HepG2 (cell line): ENCODE data around the gene AMOT. TPM values are rescaled to one million over a fixed set of nuclear protein-coding genes. Genes with fewer than 3 reads are reported as not detected.

Experiments used
- ATAC-seq: fragments of 200-7000 bp; cut with Tn5 transposase; 3 replicates; pipeline ENCODE4 v1.9.1; 2020; ENCODE audit warnings: mild to moderate bottlenecking, moderate library complexity
- BruUV-seq: library from RNA; stranded (reverse); fragments of 400-500 nt; replicated peaks from 2 replicates; lab custom pipeline; 2021; lab: Mats Ljungman, UMichigan
- CTCF ChIA-PET: fragments of 300-600 bp; formaldehyde crosslinking; extraction: SDS; loops from one replicate; lab custom pipeline; 2021; ENCODE audit warnings: low total read pairs, inconsistent platforms, low intra/inter-chr PET ratio; lab: Yijun Ruan, JAX
- POLR2A ChIA-PET: fragments of 350-600 bp; sonication (Branson Sonifier 250); formaldehyde crosslinking; loops from one replicate; lab custom pipeline; 2020; ENCODE audit warnings: antibody characterized with exemption, inconsistent platforms; lab: Yijun Ruan, JAX
- DNase-seq: peaks from one replicate; pipeline ENCODE4 v3.0.0-alpha.2; 2015; ENCODE audit warnings: low spot score
- FAIRE-seq: peaks from 3 replicates; lab custom pipeline; 2011; peaks lifted over from hg19 to GRCh38; lab: Jason Lieb, UNC
- H2AFZ ChIP-seq: one replicate; pipeline ENCODE4 v1.6.1; 2011; ENCODE audit warnings: low read length, inconsistent platforms
- H3K27ac ChIP-seq: fragments of 300-600 bp; 3 replicates; pipeline ENCODE4 v1.8.0; 2011; ENCODE audit warnings: mixed run types, mild to moderate bottlenecking, mixed read lengths, low read length, inconsistent platforms; ENCODE audit not compliant: insufficient read depth; ENCODE audit errors: extremely low read length
- H3K27me3 ChIP-seq, 2 experiments: fragments of 200-600 bp in 1 of 2; 2 replicates in 1 of 2; 3 replicates in 1 of 2; pipeline versions ENCODE4 v1.6.0 to v1.8.0; 2011; ENCODE audit warnings: low read length in 2 of 2, mild to moderate bottlenecking in 2 of 2, moderate library complexity in 2 of 2, inconsistent platforms in 1 of 2; ENCODE audit not compliant: insufficient read depth in 2 of 2, control insufficient read depth in 1 of 2
- H3K36me3 ChIP-seq, 2 experiments: fragments of 200-600 bp in 1 of 2; replicated peaks in 1 of 2; 2 replicates in 1 of 2; 3 replicates in 1 of 2; pipeline versions ENCODE4 v1.5.1 to v1.8.0; 2011; ENCODE audit warnings: low read length in 2 of 2, inconsistent platforms in 1 of 2; ENCODE audit not compliant: insufficient read depth in 2 of 2, control insufficient read depth in 1 of 2
- H3K4me1 ChIP-seq: 2 replicates; pipeline ENCODE4 v1.5.1; 2012; ENCODE audit warnings: low read length, inconsistent platforms; ENCODE audit not compliant: insufficient read depth
- H3K4me2 ChIP-seq: 2 replicates; pipeline ENCODE4 v1.6.0; 2011; ENCODE audit warnings: low read depth, low read length, inconsistent platforms
- H3K4me3 ChIP-seq, 3 experiments: fragments of 200-600 bp in 1 of 3; sonication (generic), shearing (Covaris generic) in 1 of 3; replicated peaks in 1 of 3; 2 replicates each; pipeline ENCODE4 v1.5.1; 2011 to 2016; ENCODE audit warnings: low read length in 3 of 3, inconsistent platforms in 2 of 3, low read depth in 2 of 3, mild to moderate bottlenecking in 2 of 3, control low read depth in 1 of 3, mixed read lengths in 1 of 3; ENCODE audit not compliant: insufficient read depth in 1 of 3
- H3K79me2 ChIP-seq: one replicate; pipeline ENCODE4 v1.6.1; 2011; ENCODE audit warnings: low read length, inconsistent platforms; ENCODE audit not compliant: insufficient read depth
- H3K9ac ChIP-seq: 2 replicates; pipeline ENCODE4 v1.6.0; 2011; ENCODE audit warnings: mild to moderate bottlenecking, low read depth, low read length, inconsistent platforms; ENCODE audit not compliant: insufficient read depth
- H3K9me3 ChIP-seq: 2 replicates; pipeline ENCODE4 v1.5.1; 2012; ENCODE audit warnings: mild to moderate bottlenecking, low read length
- H4K20me1 ChIP-seq: 2 replicates; pipeline ENCODE4 v1.6.0; 2011; ENCODE audit warnings: inconsistent platforms, mild to moderate bottlenecking, low read length, moderate library complexity; ENCODE audit not compliant: insufficient read depth
- RBAK ChIP-seq: sonication (generic); formaldehyde crosslinking; IDR thresholded peaks from 2 replicates; pipeline ENCODE4 v1.5.1; 2020; ENCODE audit warnings: mild to moderate bottlenecking, missing genetic modification reagents
- TCF7 ChIP-seq: sonication (generic); IDR thresholded peaks from 2 replicates; pipeline ENCODE4 v1.6.1; 2016; ENCODE audit warnings: antibody characterized with exemption, low read depth
- ZBTB49 ChIP-seq: sonication (generic); formaldehyde crosslinking; IDR thresholded peaks from 2 replicates; pipeline ENCODE4 v1.4.0; 2020; ENCODE audit warnings: missing genetic modification reagents, borderline replicate concordance
- ZBTB7A ChIP-seq: sonication (generic); formaldehyde crosslinking; IDR thresholded peaks from 2 replicates; pipeline ENCODE4 v1.8.0; 2022; ENCODE audit warnings: mild to moderate bottlenecking, missing genetic modification reagents
- ZMYM4 ChIP-seq: sonication (generic); formaldehyde crosslinking; IDR thresholded peaks from 2 replicates; pipeline ENCODE4 v1.8.1; 2023; ENCODE audit warnings: mild to moderate bottlenecking, missing genetic modification reagents
- ZNF180 ChIP-seq: sonication (generic); formaldehyde crosslinking; IDR thresholded peaks from 2 replicates; pipeline ENCODE4 v1.4.0; 2020; ENCODE audit warnings: low read depth, missing genetic modification reagents, borderline replicate concordance
- ZNF326 ChIP-seq: sonication (generic); formaldehyde crosslinking; IDR thresholded peaks from 2 replicates; pipeline ENCODE4 v1.4.0; 2020; ENCODE audit warnings: missing genetic modification reagents, borderline replicate concordance
- ZNF383 ChIP-seq: sonication (generic); formaldehyde crosslinking; IDR thresholded peaks from 2 replicates; pipeline ENCODE4 v1.4.0; 2020; ENCODE audit warnings: missing genetic modification reagents, mild to moderate bottlenecking, borderline replicate concordance
- WGBS: methylation state at CpG from one replicate; pipeline ENCODE4 v1.1.6; 2017; ENCODE audit warnings: low lambda C conversion rate; 5-methylcytosine and 5-hydroxymethylcytosine counted together
- in situ Hi-C: cut with HindIII; loops from 2 replicates; pipeline ENCODE4 v1.10.0; 2017; ENCODE audit warnings: low pct_unique_long_range_greater_than_20kb; ENCODE audit not compliant: extremely low pct_ligation_motif_present
- intact Hi-C: fragments of 100-400 bp; cut with micrococcal nuclease; formaldehyde crosslinking; loops from one replicate; pipeline ENCODE4 v1.10.0; 2022; ENCODE audit not compliant: unreplicated experiment
- polyA plus RNA-seq, 8 experiments: library from polyadenylated mRNA; depleted of rRNA in 3 of 8; stranded (reverse) in 7 of 8; unstranded in 1 of 8; fragments of >200 nt; fragmentation: Illumina TruSeq in 4 of 8; extraction: Trizol in 4 of 8; gene quantifications; 2 replicates each; pipeline versions ENCODE4 v1.2.1 to v1.2.3, GENCODE V29; 2011 to 2016; ENCODE audit warnings: low read depth in 4 of 8, missing spikeins in 1 of 8, mixed read lengths in 1 of 8; ENCODE audit not compliant: insufficient read depth in 1 of 8
- total RNA-seq, 5 experiments: library from RNA; depleted of rRNA; stranded (reverse); fragments of >200 nt; fragmentation: Illumina TruSeq; extraction: Trizol; gene quantifications; 2 replicates each; pipeline ENCODE4 v1.2.3, GENCODE V29; 2016; ENCODE audit warnings: low read depth in 1 of 5
- TF ChIP-seq, protein P1 (sequence below): sonication (generic); formaldehyde crosslinking; IDR thresholded peaks from 2 replicates; pipeline ENCODE4 v1.4.0; 2020; ENCODE audit warnings: low read depth, missing genetic modification reagents
- TF ChIP-seq, protein P2 (sequence below): IDR thresholded peaks from 2 replicates; pipeline ENCODE4 v1.6.1; 2016; ENCODE audit warnings: low read depth
- TF ChIP-seq, protein P3 (sequence below): sonication (generic); formaldehyde crosslinking; IDR thresholded peaks from 2 replicates; pipeline ENCODE4 v1.4.0; 2020; ENCODE audit warnings: mild to moderate bottlenecking, missing genetic modification reagents
- TF ChIP-seq, protein P4 (sequence below): IDR thresholded peaks from 2 replicates; pipeline ENCODE4 v1.6.1; 2016; ENCODE audit warnings: missing biosample characterization, missing genetic modification reagents, low read depth

The AMOT gene
- total and polyA plus RNA-seq, 2 of the 13 experiments (the other 11 are each of a cell fraction or from before 2014, with no cell fraction given), result 0.13 to 0.91 TPM

DNA sequence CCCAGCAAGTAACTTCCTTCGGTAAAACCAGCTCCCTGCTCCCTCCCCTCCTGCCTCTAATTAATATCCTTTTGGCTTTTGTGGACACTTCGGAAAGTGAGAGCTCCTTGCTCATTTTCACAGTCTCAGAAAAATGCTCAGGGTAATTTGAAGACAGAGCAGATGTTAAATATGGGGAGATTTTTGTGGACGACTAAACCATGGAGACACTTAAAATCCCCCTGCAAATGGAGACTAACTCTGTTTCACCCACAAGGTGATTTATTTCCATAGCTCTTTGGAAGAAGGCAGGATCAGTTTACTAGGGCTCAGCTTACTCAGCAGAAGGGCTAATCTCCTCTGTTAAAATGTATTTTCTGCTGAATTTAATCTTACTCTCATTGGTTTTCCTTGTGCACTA, 12.2 kb upstream of the AMOT start:
- no peaks in the 10 kb centered on the region for H3K36me3 ChIP-seq
- intact Hi-C loops, result no loop called here
- FAIRE-seq, result no peak

More for the DNA sequence above, 12.2 kb upstream of the AMOT start:
- Histone ChIP-seq H2AFZ (no peak overlapping the region), H3K4me2 (no peak overlapping the region), H3K4me3 (no peak overlapping the region), H3K9ac (no peak overlapping the region), H3K27me3 (no peaks in the 10 kb centered on the region), H3K79me2 (no peaks in the 10 kb centered on the region), H3K9me3 (no peaks in the 10 kb centered on the region), H3K4me1 (no peaks in the 10 kb centered on the region), H4K20me1 (no peaks in the 10 kb centered on the region), H3K27ac (no peak overlapping the region)
- no TSS peak for BruUV-seq
- no peak for ATAC-seq
- TF ChIP-seq ZNF326 (CRISPR knock-in tag), result no peak
- no peak for TF ChIP-seq ZBTB49 (CRISPR knock-in tag)
- TF ChIP-seq, protein P1, sequence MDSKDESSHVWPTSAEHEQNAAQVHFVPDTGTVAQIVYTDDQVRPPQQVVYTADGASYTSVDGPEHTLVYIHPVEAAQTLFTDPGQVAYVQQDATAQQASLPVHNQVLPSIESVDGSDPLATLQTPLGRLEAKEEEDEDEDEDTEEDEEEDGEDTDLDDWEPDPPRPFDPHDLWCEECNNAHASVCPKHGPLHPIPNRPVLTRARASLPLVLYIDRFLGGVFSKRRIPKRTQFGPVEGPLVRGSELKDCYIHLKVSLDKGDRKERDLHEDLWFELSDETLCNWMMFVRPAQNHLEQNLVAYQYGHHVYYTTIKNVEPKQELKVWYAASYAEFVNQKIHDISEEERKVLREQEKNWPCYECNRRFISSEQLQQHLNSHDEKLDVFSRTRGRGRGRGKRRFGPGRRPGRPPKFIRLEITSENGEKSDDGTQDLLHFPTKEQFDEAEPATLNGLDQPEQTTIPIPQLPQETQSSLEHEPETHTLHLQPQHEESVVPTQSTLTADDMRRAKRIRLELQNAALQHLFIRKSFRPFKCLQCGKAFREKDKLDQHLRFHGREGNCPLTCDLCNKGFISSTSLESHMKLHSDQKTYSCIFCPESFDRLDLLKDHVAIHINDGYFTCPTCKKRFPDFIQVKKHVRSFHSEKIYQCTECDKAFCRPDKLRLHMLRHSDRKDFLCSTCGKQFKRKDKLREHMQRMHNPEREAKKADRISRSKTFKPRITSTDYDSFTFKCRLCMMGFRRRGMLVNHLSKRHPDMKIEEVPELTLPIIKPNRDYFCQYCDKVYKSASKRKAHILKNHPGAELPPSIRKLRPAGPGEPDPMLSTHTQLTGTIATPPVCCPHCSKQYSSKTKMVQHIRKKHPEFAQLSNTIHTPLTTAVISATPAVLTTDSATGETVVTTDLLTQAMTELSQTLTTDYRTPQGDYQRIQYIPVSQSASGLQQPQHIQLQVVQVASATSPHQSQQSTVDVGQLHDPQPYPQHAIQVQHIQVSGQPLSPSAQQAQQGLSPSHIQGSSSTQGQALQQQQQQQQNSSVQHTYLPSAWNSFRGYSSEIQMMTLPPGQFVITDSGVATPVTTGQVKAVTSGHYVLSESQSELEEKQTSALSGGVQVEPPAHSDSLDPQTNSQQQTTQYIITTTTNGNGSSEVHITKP, result no peak
- TF ChIP-seq, protein P2, sequence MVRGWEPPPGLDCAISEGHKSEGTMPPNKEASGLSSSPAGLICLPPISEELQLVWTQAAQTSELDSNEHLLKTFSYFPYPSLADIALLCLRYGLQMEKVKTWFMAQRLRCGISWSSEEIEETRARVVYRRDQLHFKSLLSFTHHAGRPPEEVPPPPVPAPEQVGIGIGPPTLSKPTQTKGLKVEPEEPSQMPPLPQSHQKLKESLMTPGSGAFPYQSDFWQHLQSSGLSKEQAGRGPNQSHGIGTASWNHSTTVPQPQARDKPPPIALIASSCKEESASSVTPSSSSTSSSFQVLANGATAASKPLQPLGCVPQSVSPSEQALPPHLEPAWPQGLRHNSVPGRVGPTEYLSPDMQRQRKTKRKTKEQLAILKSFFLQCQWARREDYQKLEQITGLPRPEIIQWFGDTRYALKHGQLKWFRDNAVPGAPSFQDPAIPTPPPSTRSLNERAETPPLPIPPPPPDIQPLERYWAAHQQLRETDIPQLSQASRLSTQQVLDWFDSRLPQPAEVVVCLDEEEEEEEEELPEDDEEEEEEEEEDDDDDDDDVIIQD (CRISPR knock-in tag), result no peak
- TF ChIP-seq, protein P3, sequence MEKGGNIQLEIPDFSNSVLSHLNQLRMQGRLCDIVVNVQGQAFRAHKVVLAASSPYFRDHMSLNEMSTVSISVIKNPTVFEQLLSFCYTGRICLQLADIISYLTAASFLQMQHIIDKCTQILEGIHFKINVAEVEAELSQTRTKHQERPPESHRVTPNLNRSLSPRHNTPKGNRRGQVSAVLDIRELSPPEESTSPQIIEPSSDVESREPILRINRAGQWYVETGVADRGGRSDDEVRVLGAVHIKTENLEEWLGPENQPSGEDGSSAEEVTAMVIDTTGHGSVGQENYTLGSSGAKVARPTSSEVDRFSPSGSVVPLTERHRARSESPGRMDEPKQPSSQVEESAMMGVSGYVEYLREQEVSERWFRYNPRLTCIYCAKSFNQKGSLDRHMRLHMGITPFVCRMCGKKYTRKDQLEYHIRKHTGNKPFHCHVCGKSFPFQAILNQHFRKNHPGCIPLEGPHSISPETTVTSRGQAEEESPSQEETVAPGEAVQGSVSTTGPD (CRISPR knock-in tag), result no peak
- no peak for TF ChIP-seq ZNF383
- no peak for TF ChIP-seq ZNF180
- TF ChIP-seq, protein P4, sequence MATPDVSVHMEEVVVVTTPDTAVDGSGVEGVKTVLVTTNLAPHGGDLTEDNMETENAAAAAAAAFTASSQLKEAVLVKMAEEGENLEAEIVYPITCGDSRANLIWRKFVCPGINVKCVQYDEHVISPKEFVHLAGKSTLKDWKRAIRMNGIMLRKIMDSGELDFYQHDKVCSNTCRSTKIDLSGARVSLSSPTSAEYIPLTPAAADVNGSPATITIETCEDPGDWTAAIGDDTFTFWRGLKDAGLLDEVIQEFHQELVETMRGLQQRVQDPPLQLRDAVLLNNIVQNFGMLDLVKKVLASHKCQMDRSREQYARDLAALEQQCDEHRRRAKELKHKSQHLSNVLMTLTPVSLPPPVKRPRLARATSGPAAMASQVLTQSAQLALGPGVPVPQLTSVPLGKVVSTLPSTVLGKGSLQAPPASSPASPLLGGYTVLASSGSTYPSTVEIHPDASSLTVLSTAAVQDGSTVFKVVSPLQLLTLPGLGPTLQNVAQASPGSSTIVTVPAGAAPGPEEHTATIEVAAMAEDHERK (CRISPR knock-in tag), result no peak
- TF ChIP-seq TCF7, result no peak
- TF ChIP-seq ZBTB7A (CRISPR knock-in tag), result no peak
- no peak for TF ChIP-seq RBAK (CRISPR knock-in tag)
- no peak for TF ChIP-seq ZMYM4 (CRISPR knock-in tag)
- CTCF ChIA-PET, result no interaction called here
- POLR2A ChIA-PET, result no interaction called here
- WGBS, result 68% methylated on average over 3 of the region's 3 CpGs
- no peak for DNase-seq
- in situ Hi-C loops, result no loop called here
